Measurements from ENCODE around the gene BABAM2. TPM values are rescaled to one million over a fixed set of nuclear protein-coding genes. Genes with fewer than 3 reads are reported as not detected.

BABAM2 gene
- total RNA-seq, 2 experiments from 2014 or later, result 19.7 to 33.2 TPM

DNA sequence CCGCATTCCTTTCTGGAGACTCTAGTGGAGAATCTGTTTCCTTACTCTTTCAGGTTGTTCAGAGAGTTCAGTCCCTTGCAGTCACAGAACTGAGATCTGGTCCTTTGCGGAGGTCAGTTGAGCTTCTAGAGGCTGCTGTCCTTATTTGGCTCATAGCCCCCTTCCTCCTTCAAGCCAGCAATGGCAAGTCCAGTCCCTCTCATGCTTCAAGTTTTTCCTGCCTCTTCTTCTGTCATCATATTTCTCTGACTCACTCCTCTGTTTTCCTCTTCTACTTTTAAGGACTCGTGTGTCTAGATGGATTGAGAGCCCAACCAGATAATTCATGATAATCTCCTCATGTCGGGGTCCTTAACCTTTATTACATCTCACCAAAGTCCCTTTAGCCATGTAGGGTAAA lies 328.6 kb downstream of the BABAM2 start:
- ChIA-PET POLR2A (interaction anchor here (0.6 to 0.7 kb wide), 2 partner anchors 49 to 1675 kb away, joined by 3 to 4 read pairs; no protein-coding TSS in a partner anchor), CTCF (ENCODE audit: unreplicated experiment) (no interaction called here)
- no peak overlapping the region for H3K27ac ChIP-seq (ENCODE audit: low read depth, low read length, poor library complexity, severe bottlenecking)
- H4K20me1 ChIP-seq (ENCODE audit: insufficient read depth, low read length), result no peaks in the 10 kb centered on the region
- no peak overlapping the region for H3K4me2 ChIP-seq (ENCODE audit: low read length)
- H3K4me3 ChIP-seq (ENCODE audit: low read depth, low read length, poor library complexity, severe bottlenecking), result no peak overlapping the region
- TF ChIP-seq, protein P1, sequence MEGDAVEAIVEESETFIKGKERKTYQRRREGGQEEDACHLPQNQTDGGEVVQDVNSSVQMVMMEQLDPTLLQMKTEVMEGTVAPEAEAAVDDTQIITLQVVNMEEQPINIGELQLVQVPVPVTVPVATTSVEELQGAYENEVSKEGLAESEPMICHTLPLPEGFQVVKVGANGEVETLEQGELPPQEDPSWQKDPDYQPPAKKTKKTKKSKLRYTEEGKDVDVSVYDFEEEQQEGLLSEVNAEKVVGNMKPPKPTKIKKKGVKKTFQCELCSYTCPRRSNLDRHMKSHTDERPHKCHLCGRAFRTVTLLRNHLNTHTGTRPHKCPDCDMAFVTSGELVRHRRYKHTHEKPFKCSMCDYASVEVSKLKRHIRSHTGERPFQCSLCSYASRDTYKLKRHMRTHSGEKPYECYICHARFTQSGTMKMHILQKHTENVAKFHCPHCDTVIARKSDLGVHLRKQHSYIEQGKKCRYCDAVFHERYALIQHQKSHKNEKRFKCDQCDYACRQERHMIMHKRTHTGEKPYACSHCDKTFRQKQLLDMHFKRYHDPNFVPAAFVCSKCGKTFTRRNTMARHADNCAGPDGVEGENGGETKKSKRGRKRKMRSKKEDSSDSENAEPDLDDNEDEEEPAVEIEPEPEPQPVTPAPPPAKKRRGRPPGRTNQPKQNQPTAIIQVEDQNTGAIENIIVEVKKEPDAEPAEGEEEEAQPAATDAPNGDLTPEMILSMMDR (conservative IDR thresholded peaks at IDR 0.05; ENCODE audit: low read length), result no peak
- no peak for TF ChIP-seq EZH2phosphoT487 (IDR thresholded peaks at IDR 0.05; ENCODE audit: borderline replicate concordance, low read depth, low read length)
- H3K9me2 ChIP-seq (ENCODE audit: insufficient read depth, low read length), result no peaks in the 10 kb centered on the region
- DNase-seq (ENCODE audit: low spot score), result no peak
- H3K9me3 ChIP-seq (ENCODE audit: low read length), result no peaks in the 10 kb centered on the region
- H3K36me3 ChIP-seq (ENCODE audit: insufficient read depth, low read length), result no peaks in the 10 kb centered on the region
- no peaks in the 10 kb centered on the region for H3K4me1 ChIP-seq (ENCODE audit: insufficient read depth, low read length, poor library complexity, severe bottlenecking)
- no peaks in the 10 kb centered on the region for H3K79me2 ChIP-seq (ENCODE audit: insufficient read depth, low read depth, low read length)
- no TSS peak for BruUV-seq (replicated peaks)
- intact Hi-C loops (cut with micrococcal nuclease; ENCODE audit: unreplicated experiment), result no loop called here
- H2AFZ ChIP-seq (ENCODE audit: low read length), result no peak overlapping the region

DNA sequence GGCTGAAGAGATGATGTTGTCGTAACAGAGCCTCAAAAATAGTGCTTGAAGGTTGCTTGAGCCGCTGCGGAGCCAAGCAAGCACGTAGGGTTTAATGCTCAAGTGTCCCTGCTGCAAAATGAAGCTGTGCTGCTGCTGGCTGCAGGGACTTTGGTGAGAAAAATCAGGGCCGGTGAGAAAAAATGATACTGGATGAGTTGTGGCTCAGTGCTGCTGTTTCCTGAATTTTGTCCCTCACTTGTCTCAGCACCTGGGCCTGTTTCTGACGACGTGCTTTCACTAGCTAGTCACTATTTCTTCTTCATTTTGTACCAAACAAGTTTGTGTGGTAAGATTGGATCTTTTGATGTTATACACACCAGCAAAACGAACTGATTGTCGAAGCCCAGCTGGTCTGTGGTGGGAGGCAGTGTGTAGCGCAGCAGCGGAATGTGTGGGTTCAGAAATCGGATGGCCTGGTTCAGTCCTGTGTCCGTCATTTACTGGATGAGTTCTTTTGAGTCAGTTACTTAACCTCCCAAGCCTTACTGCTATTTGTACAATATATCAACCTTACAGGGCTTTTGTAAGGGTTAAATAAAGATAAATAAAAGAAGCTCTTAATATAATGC lies 329.3 kb downstream of the BABAM2 start:
- Histone ChIP-seq H3K9me2 (ENCODE audit: insufficient read depth, low read length) (no peaks in the 10 kb centered on the region), H3K9me3 (ENCODE audit: low read length) (no peaks in the 10 kb centered on the region), H4K20me1 (ENCODE audit: insufficient read depth, low read length) (no peaks in the 10 kb centered on the region), H3K79me2 (ENCODE audit: insufficient read depth, low read depth, low read length) (no peaks in the 10 kb centered on the region), H3K4me3 (ENCODE audit: low read depth, low read length, poor library complexity, severe bottlenecking) (no peak overlapping the region), H3K4me1 (ENCODE audit: insufficient read depth, low read length, poor library complexity, severe bottlenecking) (no peaks in the 10 kb centered on the region), H3K36me3 (ENCODE audit: insufficient read depth, low read length) (no peaks in the 10 kb centered on the region), H2AFZ (ENCODE audit: low read length) (no peak overlapping the region), H3K4me2 (ENCODE audit: low read length) (no peak overlapping the region), H3K27ac (ENCODE audit: low read depth, low read length, poor library complexity, severe bottlenecking) (no peak overlapping the region)
- TF ChIP-seq, protein P1 (conservative IDR thresholded peaks at IDR 0.05; ENCODE audit: low read length), result no peak
- no peak for TF ChIP-seq EZH2phosphoT487 (IDR thresholded peaks at IDR 0.05; ENCODE audit: borderline replicate concordance, low read depth, low read length)
- ChIA-PET CTCF (ENCODE audit: unreplicated experiment) (no interaction called here), POLR2A (interaction anchor here (0.6 kb wide), 1 partner anchor 55 kb away, joined by 3 read pairs; no protein-coding TSS in a partner anchor)
- no TSS peak for BruUV-seq (replicated peaks)
- DNase-seq (ENCODE audit: low spot score), result no peak
- intact Hi-C loops (cut with micrococcal nuclease; ENCODE audit: unreplicated experiment), result no loop called here
